GM19372 (cell line): ENCODE measurements around the gene GET3.
"Not testable (repeated sequence)": the region's sequence is repeated elsewhere in the genome, so short reads cannot be mapped to it uniquely, and the experiment has no call there.

Experiments
- ATAC-seq: cut with Tn5 transposase; IDR thresholded peaks from one replicate; pipeline ENCODE4 v1.9.1; 2021; ENCODE audit warnings: mild to moderate bottlenecking, low read depth, moderate library complexity; ENCODE audit not compliant: unreplicated experiment

The GET3 gene

DNA sequence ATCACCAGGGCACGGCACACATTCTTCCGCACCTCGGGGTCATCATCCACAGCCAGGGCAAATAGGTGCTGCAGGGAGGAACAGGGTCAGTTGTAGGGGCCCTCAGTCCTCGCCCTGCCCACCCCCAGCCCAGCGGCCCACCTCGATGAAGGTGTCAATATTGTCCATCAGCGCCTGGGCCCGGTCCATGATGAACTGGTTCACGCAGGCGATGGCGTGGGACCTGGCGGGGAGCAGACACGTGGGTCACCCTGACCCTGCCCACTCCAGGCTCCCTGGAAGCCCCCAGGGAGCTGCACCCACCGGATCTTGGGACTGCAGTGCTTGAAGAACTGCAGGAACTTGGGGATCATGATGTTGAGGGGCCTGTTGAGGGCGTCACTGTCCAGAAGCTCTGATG lies 22.2 kb upstream of the GET3 start:
- ATAC-seq: no peak

DNA sequence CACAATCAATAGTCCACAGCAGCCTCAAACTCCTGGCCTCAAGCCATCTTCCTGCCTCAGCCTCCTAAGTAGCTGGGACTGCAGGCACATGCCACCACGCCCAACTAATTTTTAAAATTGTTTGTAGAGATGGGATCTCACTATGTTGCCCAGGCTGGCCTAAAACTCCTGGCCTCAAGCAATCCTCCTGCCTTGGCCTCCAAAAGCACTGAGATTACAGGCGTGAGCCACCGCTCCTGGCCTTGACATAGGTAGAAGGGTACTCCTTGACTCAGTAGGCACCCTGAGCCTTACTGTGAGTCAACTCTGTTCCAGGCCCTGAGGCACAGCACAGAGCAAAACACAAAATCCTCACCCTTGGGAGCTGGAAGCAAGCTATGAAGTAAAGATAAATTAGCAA lies 21.4 kb upstream of the GET3 start:
- no peak for ATAC-seq

DNA sequence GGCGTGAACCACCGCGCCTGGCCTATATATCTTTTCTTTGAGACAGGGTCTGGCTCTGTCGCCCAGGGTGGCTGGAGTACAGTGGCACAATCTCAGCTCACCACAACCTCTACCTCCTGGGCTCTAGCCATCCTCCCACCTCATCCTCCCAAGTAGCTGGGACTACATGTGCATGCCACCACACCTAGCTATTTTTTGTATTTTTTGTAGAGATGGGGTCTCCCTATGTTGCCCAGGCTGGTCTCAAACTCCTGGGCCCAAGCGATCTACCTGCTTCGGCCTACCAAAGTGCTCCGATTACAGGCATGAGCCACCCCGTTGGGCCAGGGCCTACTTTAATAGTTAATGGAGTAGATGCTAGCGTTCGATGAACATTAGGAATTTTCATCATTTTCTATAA lies 17.0 kb upstream of the GET3 start:
- ATAC-seq: no peak

DNA sequence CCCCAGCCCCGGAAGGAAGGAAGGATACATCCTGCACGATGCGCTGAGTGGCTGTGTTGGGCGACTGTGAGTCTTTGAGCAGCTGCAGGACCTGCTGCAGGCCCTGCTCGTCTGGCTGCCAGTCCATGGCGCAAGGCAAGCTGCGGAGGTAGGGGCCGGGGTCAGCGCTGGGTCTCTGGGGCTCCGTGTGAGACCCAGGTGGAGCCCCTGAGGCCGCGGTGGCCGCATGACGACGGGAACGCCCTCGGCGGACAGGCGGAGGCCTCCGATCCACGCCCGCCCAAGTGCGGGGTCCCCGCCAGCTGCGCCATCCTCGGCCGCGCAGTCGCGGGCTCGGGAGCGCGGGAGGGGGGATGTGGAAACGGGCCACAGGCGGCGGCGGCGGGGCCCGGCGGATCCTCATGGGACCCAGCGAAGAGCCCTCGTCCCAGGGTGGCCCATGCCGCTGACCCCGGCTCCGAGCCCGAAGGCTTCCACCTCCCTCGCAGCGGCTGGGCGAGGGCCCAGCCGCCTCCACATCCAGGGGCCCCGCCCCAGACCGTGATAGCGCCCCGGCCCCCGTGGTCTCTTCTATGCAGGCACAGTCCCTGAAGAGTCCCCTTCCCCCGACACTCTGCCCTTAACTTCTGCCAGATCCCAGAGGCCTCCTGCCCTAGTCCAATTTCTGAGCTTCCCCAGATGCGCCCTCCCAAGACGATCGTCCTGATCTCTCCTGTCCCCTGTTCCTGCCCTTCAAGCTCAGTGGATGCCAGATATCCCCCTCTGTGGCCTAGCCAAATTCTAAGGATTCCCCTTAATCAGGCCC lies 16.2 kb upstream of the GET3 start:
- no peak for ATAC-seq

DNA sequence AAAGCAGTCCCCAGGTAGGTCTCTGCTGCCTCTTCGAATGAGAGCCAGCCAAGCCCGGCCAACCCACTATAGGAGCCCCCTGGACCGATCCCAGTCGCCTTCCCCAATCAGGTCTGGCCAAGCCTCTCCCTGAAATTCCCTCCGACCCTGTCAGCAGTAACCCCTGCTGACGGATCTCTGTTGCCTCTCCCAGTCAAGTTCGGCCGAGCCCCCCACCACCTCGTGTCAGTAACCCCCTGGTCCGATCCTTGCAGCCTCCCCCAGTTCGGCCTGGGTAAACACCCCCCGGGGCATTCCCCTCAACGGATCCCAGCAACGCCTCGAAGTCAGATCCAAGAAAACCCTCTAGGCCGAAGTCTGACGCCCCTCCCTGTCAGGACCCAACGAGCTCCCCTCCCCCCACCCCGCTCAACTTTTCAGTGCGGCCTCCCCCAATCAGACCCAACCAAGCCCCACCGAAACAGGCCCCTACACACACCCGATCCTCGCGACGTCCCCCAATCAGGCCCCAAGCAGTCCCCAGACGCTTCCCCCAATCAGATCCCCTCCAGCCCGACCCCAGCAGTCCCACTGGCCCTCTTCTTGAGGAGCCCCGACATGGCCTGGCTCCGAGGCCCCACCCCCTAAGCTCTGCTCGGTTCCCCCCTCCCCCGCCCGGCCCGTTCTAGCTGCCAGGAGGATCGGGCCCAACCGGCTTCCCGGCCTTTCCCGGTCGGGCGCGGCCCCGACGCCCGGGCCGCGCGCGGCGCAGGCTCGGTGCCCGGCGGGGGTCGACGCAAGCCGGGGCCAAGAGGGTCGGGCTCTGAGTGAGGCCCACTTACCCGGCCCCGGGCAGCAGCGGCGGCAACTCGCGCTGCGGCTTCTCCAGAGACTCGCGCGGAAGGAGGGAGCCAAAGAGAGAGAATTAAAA lies 15.4 kb upstream of the GET3 start:
- peak; percentile 26 for ATAC-seq

DNA sequence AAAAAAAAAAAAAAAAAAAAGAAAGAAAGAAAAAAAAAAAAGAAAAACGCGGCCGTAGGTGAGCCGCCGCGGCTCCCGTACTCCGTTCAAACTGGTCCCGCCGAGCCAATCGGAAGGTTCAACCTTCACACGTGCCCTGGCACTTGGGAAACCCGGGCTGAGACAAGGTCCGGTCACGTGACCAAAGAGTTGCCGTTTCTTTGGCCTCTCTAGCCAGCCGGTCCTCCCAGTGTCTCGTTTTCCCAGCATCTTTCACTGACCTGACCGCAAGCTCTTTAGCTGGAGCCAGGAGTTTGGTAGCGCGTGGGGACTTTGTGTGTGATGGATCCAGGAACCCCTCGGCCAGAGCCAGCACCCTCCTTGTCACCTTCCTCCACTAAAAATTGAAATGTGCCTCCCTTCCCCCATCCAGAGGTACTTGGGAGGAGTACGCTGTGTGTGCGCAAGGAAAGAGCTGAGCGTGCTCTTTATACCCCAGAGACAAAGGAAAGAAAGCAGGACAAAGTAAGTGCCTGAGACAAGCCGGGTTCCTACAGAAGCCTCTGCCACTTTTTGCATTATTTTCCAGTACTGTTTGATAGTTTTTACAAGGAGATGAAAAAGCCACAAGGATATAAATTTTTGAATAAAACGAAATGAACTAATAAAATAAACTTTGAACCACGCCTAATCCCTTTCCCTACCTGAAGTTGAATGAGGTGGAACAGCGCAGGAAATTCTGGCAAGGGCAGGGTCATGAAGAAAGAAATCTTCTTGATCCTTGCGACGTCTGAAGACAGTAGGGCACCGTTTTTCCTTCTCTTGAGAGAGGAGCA lies 14.5 kb upstream of the GET3 start:
- ATAC-seq: peak; percentile 80

DNA sequence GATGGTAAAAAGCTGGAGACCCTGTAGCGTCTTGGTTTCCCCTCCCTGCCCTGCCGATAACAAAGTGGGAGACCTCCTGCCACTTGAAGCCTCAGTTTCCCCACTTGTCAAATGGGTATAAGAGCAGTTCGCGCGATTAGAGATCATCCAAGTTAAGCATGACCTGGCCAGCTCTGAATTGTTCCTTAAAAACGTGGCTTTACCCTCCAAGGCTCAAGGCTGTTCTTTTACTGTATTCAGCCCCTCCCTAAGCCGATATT lies 14.0 kb upstream of the GET3 start:
- no peak for ATAC-seq

DNA sequence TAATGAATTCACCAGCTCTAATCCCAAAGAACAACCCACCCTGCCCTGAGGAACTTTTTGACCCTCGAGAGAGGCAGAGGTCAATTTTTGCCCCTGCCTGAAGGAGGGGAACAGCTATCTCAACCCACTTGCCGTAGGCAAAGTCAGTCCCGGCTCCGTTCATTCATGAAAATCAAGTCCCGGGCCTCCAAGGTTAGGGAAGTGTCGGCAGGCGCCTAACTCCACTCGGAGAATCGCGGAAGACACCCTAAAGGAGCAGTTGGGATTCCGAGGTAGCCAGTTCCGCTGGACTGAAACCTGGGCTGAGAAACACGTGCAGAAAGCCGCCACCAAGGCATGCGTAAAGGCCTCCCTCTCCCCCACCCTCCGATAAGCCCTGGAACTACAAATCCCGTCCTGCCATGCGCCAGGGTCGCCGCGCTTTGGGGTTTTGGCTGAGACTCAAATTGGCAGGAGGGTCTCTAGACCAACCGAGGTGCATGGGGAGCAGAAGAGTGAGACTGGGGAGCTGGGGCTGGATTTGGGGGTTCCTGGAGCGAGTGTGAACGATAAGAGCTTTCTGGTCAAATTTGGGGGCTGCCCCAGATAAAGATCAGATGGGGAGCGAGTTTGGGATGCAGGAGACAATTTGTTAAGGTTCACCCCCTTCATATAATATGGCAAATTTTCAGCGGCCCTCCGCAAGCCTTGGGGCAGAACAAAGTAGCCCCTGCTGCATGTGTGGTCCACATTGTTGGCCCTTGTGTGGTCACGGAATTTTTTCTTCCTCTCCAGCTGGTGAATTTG lies 13.5 kb upstream of the GET3 start, which contains the start of gene TNPO2:
Gene TNPO2 (minus strand): TSS at position 292 of the 786 bp plus-strand sequence. CDS start 2,955 bp downstream, outside the sequence.
- ATAC-seq: no peak

DNA sequence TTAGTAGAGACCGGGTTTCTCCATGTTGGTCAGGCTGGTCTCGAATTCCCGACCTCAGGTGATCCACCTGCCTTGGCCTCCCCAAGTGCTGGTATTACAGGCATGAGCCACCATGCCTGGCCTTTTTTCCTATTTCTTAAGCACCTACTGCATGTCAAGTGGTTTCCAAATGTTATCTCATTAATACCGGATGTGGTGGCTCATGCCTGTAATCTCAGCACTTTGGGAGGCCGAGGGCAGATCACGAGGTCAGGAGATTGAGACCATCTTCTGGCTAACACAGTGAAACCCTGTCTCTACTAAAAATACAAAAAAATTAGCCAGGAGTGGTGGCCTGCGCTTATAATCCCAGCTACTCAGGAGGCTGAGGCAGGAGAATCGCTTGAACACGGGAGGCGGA lies 11.7 kb upstream of the GET3 start:
- ATAC-seq: not testable (repeated sequence)

DNA sequence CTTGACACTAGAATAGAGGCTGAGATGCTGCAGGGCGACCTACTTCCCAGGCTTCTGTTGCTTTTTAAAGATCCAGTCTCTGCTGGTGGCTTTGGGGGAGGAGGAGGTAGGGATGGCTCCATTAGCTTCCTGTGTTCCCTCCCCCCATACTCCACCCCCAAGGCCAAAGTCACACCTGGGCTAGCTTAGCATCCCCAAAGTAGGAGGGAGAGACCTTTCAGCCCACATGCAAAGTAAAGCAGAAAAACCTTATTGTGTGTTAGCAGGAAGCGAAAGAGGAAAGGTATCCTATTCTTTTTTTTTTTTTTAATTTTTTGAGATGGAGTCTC lies 10.3 kb upstream of the GET3 start:
- no peak for ATAC-seq

DNA sequence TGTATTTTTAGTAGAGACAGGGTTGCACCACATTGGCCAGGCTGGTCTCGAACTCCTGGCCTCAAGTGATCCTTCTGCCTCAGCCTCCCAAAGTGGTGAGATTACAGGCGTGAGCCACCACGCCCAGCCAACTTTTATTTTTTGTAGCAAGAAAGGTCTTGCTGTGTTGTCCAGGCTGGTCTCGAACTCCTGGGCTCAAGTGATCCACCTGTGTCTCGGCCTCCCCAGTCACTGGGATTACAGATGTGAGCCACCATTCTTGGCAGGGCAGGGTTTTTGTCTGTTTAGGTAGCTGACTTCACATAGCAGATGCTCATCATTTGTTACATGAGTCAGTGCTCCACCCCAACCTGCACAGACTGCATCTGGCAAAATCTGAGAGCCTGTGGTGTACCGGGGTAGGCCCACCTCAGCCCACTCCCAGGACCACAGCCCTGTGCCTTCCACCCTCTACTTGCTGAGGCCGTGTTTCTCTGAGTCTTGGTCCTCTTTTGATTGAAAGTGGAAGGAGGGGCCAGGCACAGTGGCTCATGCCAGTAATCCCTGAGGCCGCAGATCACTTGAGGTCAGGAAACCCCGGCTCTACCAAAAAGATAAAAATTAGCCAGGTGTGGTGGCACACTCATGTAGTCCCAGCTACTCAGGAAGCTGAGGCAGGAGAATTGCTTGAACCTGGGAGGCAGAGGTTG lies 9.4 kb upstream of the GET3 start:
- ATAC-seq: no peak

DNA sequence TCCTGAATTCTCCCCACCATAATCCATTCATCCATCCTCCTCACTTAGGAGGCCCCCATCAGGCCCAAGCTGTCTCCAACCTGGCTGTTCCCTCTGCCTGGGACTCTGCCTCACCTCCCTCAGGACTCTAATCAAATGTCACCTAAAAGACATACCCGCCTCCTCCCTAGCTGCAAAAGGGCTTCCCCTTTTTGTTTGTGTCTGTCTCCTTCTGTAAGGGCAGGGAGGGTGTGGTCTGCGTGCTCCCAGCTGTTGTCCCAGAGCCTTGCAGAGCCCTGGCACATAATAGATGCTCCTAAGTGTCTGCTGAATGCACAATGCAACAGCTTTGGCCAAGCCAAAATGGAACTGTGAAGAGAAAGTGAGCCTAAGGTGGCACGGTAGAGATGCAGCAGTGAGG lies 7.2 kb upstream of the GET3 start:
- ATAC-seq: no peak

DNA sequence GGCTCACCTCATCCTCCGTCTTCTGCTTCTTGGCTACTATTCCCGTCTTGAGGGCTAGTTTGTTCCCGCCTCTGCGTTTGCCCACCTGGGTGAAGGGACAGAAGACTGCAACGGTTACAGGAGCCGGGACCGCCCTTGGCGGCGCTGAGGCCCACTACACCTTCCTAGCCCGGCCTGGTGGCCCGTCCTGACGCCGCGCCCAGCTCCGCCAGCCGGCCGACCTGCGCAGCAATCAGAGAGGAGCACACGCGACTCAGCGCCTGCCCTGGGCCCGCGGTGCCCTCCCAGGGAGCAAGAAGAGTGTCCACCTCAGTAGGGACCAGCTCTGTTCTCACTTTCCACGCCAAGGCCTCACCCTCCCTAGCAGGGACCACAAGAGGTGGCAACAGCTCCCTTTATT lies 6.0 kb upstream of the GET3 start:
- ATAC-seq: no peak

DNA sequence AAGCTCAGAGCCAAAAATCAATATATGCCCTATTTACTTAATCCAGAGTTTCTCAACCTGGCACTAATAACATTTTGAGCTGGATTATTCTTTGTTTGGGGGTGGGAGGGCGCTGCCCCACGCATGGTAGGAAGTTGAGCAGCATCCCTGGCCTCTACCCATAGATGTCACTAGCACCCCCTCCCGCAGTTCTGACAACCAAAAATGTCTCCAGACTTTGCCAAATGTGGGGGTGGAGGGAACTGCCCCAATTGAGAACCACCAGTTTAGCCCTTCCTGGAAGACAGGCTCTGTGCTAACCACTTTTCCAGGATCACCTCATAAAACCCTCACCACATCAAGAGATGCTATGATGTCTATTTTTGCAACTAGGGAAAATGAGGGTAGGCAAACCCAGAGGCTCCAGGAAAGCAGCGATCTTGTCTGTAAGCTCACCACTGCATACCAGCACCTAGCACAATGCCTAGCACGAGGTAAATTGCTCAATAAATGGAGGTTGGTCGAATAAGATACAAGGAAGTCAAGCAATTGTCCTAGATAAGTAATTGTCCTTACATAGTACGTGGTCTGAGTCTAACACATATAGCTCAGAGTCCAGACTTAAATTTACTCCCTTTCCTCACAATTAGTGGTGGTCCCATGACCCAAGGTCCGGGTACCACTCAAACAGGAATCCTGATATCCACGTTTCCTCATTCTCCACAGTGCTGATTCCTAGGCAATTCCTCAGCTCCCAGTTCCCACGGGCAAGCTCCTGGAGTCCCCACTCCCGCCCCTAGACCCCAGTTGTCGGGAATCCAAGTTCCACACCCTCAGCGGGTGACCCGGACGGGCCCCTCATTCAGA lies 3.7 kb upstream of the GET3 start:
- ATAC-seq: no peak

DNA sequence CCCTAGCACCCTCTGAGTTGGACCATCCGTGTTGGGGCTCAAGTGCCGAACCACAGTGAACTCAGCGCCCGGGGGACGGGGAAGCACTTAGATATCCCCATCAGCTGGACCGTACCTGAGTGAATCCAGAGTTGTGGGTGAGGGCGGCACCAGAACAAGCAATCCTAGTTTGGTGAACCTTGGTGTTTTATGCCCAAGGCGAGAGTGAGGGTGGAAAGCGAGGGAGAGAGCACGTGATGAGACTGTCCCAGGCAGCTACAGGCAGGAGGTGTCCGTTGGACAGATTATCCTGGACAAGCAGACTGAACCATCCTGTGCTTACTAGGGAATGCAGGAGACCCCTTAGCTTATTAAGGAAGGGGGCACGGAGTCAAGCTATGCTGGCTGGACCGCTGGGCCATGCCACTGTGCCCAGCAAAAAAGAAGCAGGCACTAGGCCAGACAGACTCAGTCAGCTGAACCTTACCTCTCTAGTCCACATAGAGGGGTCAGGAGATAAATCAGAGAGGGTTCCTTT lies 596 bp downstream of the GET3 start:
- ATAC-seq: no peak

DNA sequence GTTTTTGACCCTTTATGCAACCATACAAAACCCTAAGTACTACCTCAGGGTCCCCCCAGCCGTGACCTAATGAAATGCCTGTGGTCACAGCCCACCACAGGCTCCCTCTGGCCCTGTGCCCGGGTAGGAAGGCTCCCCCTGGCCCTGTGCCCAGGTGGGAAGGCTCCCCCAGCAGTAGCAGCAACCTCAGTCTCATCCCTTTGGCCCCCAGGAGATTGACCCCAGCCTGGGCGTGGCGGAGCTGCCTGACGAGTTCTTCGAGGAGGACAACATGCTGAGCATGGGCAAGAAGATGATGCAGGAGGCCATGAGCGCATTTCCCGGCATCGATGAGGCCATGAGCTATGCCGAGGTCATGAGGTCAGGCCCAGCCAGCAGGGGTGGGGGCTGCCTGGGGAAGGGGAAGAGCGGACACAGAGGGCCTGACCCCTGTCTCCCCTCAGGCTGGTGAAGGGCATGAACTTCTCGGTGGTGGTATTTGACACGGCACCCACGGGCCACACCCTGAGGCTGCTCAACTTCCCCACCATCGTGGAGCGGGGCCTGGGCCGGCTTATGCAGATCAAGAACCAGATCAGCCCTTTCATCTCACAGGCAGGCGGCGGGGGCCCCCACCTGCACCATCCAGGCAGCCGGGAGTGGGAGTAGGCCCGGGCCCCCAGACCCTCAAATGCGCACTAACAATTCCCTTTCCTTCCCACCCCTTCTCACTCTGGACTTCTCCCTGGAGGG lies 8.0 kb downstream of the GET3 start:
- no peak for ATAC-seq

DNA sequence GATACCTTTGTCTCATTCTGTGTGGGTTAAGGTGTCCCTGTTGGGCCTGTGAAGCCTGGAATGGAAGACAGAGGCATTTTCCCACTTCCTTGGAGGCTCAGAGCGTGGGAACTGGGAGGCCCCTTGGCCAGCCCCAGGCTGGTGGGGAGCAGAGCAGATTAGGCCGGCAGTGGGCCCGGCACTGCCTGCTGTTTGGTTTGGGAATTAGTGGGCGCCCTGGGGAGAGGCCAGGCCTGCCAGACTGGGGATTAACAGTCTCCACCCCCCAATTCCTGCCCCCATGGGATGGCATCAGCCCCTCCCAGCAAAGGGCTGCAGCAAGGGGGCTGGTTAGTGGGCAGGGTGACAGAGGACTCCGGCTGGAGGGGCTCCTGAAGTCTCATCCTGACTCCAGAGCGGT lies 11.2 kb downstream of the GET3 start:
- ATAC-seq: no peak

DNA sequence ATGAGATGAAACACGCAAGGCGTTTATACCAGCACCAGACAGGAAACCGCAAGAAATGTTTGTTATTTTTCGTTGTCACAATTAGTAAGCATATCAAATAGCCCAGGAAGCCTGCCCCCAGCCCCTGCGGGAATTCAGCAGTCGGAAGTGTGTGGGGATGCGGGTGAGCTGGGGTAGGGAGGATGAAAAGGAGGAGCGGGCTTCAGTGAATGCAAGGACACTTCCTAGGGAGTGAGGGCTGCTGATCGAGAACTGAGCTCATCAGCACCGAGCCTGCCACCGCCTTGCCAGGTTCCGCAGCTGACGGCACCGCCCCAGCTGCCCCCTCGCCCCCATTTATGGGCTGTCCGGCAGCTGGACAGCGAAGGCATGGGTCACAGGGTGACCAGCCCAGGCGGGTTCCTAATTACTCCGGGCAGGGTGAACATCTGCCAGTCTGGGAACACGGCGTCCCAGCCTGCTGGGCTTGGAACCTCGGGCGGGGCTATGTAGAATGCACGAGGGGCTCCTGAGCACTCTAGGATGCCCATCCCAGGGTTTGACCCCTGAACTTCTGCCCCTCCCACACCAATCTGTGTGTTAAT lies 12.7 kb downstream of the GET3 start:
- ATAC-seq: no peak
